Epithelial cell of proximal tubule (primary cell): ENCODE data around the gene GNPTG. TPM values are rescaled to one million over a fixed set of nuclear protein-coding genes. Genes with fewer than 3 reads are reported as not detected.
A peak's percentile ranks its signal among the peaks of the same experiment; 100 is the strongest.
"Not testable (repeated sequence)": the region's sequence is repeated elsewhere in the genome, so short reads cannot be mapped to it uniquely, and the experiment has no call there.

Experiments
- DNase-seq: peaks from one replicate; pipeline ENCODE4 v3.0.0-alpha.2; 2011; ENCODE audit warnings: low read depth
- H3K4me3 ChIP-seq: 2 replicates; pipeline ENCODE4 v1.5.1; 2011; ENCODE audit warnings: low read depth, mild to moderate bottlenecking, low read length
- total RNA-seq: library from RNA; depleted of rRNA; stranded (reverse); fragments of >200 nt; gene quantifications from 2 replicates; pipeline ENCODE4 v1.2.3, GENCODE V29; 2015
- TF ChIP-seq, protein P1 (sequence below): conservative IDR thresholded peaks from 2 replicates; pipeline ENCODE4 v1.5.1; 2012; ENCODE audit warnings: low read depth, mild to moderate bottlenecking, low read length

GNPTG gene
- total RNA-seq, 1 donor from 2014 or later = 63.9 TPM

GRCh38 chr16:1325673-1326371 lies 25.9 kb upstream of the GNPTG start:
- H3K4me3 ChIP-seq = no peak overlapping the region
- no peak for DNase-seq
- TF ChIP-seq, protein P1, sequence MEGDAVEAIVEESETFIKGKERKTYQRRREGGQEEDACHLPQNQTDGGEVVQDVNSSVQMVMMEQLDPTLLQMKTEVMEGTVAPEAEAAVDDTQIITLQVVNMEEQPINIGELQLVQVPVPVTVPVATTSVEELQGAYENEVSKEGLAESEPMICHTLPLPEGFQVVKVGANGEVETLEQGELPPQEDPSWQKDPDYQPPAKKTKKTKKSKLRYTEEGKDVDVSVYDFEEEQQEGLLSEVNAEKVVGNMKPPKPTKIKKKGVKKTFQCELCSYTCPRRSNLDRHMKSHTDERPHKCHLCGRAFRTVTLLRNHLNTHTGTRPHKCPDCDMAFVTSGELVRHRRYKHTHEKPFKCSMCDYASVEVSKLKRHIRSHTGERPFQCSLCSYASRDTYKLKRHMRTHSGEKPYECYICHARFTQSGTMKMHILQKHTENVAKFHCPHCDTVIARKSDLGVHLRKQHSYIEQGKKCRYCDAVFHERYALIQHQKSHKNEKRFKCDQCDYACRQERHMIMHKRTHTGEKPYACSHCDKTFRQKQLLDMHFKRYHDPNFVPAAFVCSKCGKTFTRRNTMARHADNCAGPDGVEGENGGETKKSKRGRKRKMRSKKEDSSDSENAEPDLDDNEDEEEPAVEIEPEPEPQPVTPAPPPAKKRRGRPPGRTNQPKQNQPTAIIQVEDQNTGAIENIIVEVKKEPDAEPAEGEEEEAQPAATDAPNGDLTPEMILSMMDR = peak; percentile 4

- TF ChIP-seq, protein P1 = no peak
- DNase-seq = no peak
- H3K4me3 ChIP-seq = no peak overlapping the region
Observed at GRCh38 chr16:1326391-1326790, 25.3 kb upstream of the GNPTG start.

DNA sequence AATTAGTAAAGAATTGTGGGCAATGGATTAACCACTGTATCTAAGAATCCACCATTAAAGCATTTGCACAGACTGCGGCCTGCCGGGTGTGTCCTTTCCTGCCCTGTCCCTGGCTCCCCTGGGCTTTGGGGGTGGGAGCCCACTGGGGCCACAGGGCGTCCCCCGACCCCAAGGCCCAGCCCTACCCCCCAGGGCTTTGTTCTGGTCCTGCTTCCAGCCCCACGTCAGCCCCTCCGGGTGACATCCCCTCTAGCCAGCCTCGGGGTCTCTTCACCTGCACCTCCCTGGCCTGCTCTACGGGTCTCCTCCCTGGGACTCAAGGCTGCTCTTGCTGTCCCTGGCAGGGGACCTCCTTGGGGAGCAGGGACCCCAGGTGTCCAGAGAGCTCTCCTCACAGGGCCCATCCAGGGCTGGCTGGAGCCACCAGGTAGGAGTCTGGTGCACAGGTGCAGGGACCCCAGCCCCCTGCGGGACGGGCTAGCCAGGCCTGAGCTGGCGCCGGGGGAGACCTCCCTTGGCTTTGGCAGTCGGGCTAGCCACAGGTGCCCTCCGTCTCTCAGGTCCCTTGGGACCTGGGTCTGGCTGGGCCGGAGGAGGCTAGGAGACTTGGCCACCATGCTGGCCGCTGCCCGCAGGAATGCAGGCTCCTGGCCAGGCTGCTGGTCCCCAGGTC lies 24.6 kb upstream of the GNPTG start:
- DNase-seq = no peak

DNA sequence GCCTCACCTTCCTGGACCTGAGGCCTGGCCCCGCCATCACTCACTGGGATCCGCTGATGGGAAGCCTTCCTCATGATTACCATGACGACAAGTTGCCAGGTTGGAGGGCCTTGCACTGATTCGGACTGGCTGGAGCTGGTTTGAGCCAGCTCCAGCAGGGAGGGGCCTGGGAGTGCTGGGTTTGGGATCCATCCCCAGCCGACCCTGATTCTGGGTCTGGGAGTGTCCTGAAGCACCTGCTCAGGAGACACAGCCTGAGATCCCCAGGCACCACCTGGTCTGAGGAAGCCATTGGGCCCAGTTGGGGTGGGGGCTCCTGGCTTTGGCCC lies 24.1 kb upstream of the GNPTG start:
- DNase-seq = no peak
- TF ChIP-seq, protein P1 = no peak
- H3K4me3 ChIP-seq = no peak overlapping the region

More for the DNA sequence above, 24.6 kb upstream of the GNPTG start:
- H3K4me3 ChIP-seq = no peak overlapping the region
- TF ChIP-seq, protein P1 = no peak

DNA sequence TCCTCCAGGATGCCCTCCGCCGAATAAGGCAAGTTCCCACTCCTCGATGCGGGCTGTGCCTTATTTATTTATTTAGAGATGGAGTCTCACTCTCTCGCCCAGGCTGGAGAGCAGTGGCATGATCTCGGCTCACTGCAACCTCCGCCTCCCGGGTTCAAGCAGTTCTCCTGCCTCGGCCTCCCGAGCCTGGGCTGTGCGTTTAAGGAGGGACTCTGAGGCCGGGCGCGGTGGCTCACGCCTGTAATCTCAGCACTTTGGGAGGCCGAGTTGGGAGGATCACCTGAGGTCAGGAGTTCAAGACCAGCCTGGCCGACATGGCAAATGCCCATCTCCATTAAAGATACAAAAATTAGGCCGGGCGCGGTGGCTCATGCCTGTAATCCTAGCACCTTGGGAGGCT lies 23.6 kb upstream of the GNPTG start:
- DNase-seq = not testable (repeated sequence)

GRCh38 chr16:1328961-1329360 lies 22.8 kb upstream of the GNPTG start:
- H3K4me3 ChIP-seq, DNase-seq: not testable (repeated sequence)

More for the DNA sequence above, 23.6 kb upstream of the GNPTG start:
- not testable (repeated sequence) for H3K4me3 ChIP-seq

GRCh38 chr16:1330260-1330914 lies 21.3 kb upstream of the GNPTG start:
- TF ChIP-seq, protein P1 = peak; percentile 57
- no peak for DNase-seq
- H3K4me3 ChIP-seq = no peak overlapping the region
